Epithelial cell of umbilical artery (primary cell): ENCODE data around the gene ASZ1. TPM values are rescaled to one million over a fixed set of nuclear protein-coding genes. Genes with fewer than 3 reads are reported as not detected.

ENCODE experiments used
- total RNA-seq: library from RNA; depleted of rRNA; stranded (reverse); fragments of >200 nt; gene quantifications from 2 replicates; pipeline ENCODE4 v1.2.3, GENCODE V29; 2014

Gene ASZ1
- total RNA-seq: not detected in 2 replicates

GRCh38 chr7:117427258-117427701 lies at the start of gene ASZ1:
Gene ASZ1 (minus strand): TSS chr7:117427493. CDS start chr7:117427460, 33 bp downstream.

GRCh38 chr7:117322741-117323304 lies 104.5 kb downstream of the ASZ1 start, which contains the start of gene WNT2:
Gene WNT2 (minus strand): TSS chr7:117323058. CDS start chr7:117322989, 69 bp downstream.

Other genes with a start within 250 kb of the ASZ1 start
- not detected in 2 replicates for gene WNT2, start 104.4 kb downstream of the ASZ1 start, total RNA-seq
- not detected in 2 replicates for gene CFTR, start 52.5 kb upstream of the ASZ1 start, total RNA-seq